HG03045 (cell line): ENCODE results near the gene PGF.

Source experiments
- ATAC-seq: cut with Tn5 transposase; IDR thresholded peaks from one replicate; pipeline ENCODE4 v1.9.1; 2021; ENCODE audit warnings: mild to moderate bottlenecking, moderate library complexity; ENCODE audit not compliant: unreplicated experiment

The PGF gene

GRCh38 chr14:74921987-74922751 is 33.2 kb downstream of the PGF start:
- no peak for ATAC-seq

- no peak for ATAC-seq
Observed at GRCh38 chr14:74921053-74921620, 34.3 kb downstream of the PGF start.

GRCh38 chr14:74920281-74920680 is 35.1 kb downstream of the PGF start:
- no peak for ATAC-seq

- no peak for ATAC-seq
Observed at GRCh38 chr14:74919421-74920165, 35.8 kb downstream of the PGF start.

- ATAC-seq: no peak
Observed at GRCh38 chr14:74918380-74918779, 37.0 kb downstream of the PGF start.

GRCh38 chr14:74917646-74918081 is 37.7 kb downstream of the PGF start:
- no peak for ATAC-seq

- ATAC-seq: no peak
Observed at GRCh38 chr14:74917178-74917543, 38.2 kb downstream of the PGF start.

GRCh38 chr14:74915826-74916225 is 39.6 kb downstream of the PGF start:
- ATAC-seq: no peak

- ATAC-seq: no peak
Observed at GRCh38 chr14:74915426-74915825, 40.0 kb downstream of the PGF start.

- no peak for ATAC-seq
Observed at GRCh38 chr14:74913986-74914573, 41.3 kb downstream of the PGF start.

GRCh38 chr14:74913393-74913910 is 41.9 kb downstream of the PGF start:
- no peak for ATAC-seq

GRCh38 chr14:74912801-74913200 is 42.6 kb downstream of the PGF start:
- no peak for ATAC-seq

- ATAC-seq: no peak
Observed at GRCh38 chr14:74912111-74912510, 43.3 kb downstream of the PGF start.

GRCh38 chr14:74911704-74912103 is 43.7 kb downstream of the PGF start:
- no peak for ATAC-seq

GRCh38 chr14:74911221-74911620 is 44.2 kb downstream of the PGF start:
- ATAC-seq: no peak

- ATAC-seq: no peak
Observed at GRCh38 chr14:74910556-74910955, 44.8 kb downstream of the PGF start.

GRCh38 chr14:74909911-74910310 is 45.5 kb downstream of the PGF start:
- no peak for ATAC-seq

- ATAC-seq: no peak
Observed at GRCh38 chr14:74909501-74909900, 45.9 kb downstream of the PGF start.

GRCh38 chr14:74908861-74909341 is 46.5 kb downstream of the PGF start:
- ATAC-seq: no peak

GRCh38 chr14:74907744-74908143 is 47.7 kb downstream of the PGF start:
- no peak for ATAC-seq

GRCh38 chr14:74906925-74907521 is 48.4 kb downstream of the PGF start:
- no peak for ATAC-seq
